ENCODE measurements around the gene PAN2. TPM values are rescaled to one million over a fixed set of nuclear protein-coding genes. Genes with fewer than 3 reads are reported as not detected.

PAN2 gene
- total and polyA plus RNA-seq, 5 donors: 33.1 to 58.3 (median 48.9) TPM

DNA sequence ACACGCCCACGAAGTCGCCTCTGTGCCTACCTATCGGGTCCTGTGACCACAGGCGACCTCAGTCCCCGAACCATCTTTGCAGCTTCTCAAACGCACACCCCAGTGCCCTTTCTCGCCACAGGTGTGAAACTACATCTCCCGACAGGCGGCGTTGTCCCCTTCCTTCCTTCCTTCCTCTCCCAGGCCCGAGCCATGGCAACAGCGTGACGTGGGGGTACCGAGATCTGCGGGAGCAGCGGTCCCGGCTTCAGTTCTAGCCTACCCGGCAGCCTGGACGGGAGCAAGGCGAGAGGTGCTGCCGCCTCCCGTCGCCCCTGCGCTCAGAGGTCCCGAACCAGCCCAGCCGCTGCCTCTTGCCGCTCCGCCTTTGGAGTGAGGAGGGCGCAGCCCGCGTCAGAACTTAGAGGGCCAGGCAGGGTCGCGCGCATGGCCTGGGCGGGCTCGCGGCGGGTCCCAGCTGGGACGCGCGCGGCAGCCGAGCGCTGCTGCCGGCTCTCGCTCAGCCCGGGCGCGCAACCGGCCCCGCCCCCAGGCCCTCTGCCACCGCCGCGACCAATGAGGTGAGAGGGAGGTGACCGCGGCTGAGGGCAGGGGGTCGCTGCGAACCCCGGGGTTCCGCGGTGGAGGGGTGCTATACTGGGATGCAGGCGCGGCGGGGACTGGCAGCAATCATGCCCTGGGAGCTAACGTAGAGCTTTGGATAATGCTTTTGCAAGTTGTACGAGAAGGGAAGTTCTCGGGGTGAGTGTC, 66.9 kb downstream of the PAN2 start, which contains the start of gene COQ10A:
TSS of gene COQ10A (plus strand) at position 250 of the 750 bp plus-strand sequence. CDS start at position 427, 177 bp downstream.
- no peaks in the 10 kb centered on the region for H3K9me3 ChIP-seq (ENCODE audit: control insufficient read depth, low read length)
- H3K27me3 ChIP-seq (ENCODE audit: control insufficient read depth, insufficient read depth): no peaks in the 10 kb centered on the region
- intact Hi-C loops (cut with DNase I): no loop called here
- DNase-seq (peak; percentile 91 to 96 (median 95)), ATAC-seq (peak; percentile 95 to 97)
- WGBS: under 1% methylated on average over 68 of the region's 68 CpGs
- peak within 1 kb of the TSS; percentile 51 for H3K4me3 ChIP-seq (ENCODE audit: low read length)
- H3K27ac ChIP-seq (ENCODE audit: low read length): peak within 1 kb of the TSS; percentile 97
- H3K4me1 ChIP-seq (ENCODE audit: control insufficient read depth, insufficient read depth, low read length): no peaks in the 10 kb centered on the region

Other genes starting within 250 kb of the PAN2 start
- gene PA2G4, start 229.4 kb downstream of the PAN2 start, total RNA-seq: 10 to 100 TPM; 65.5 to 77.6 (median 74.2) TPM
- 73.3 TPM for gene PA2G4, start 229.4 kb downstream of the PAN2 start, polyA plus RNA-seq
- 1,000 to 10,000 TPM; 2,156 to 2,505 (median 2,353) TPM for gene RPL41, start 217.4 kb downstream of the PAN2 start, total RNA-seq
- 2,026 TPM for gene RPL41, start 217.4 kb downstream of the PAN2 start, polyA plus RNA-seq
- 1 to 10 TPM; 6.1 to 8.6 (median 6.7) TPM for gene ZC3H10, start 215.7 kb downstream of the PAN2 start, total RNA-seq
- 2.7 TPM for gene ZC3H10, start 215.7 kb downstream of the PAN2 start, polyA plus RNA-seq
- 10 to 100 TPM; 30.7 to 38.5 (median 33.6) TPM for gene ESYT1, start 205.7 kb downstream of the PAN2 start, total RNA-seq
- gene ESYT1, start 205.7 kb downstream of the PAN2 start, polyA plus RNA-seq: 29.1 TPM
- 10 to 100 TPM; 48.4 to 74.6 (median 60.2) TPM for gene MYL6B, start 181.4 kb downstream of the PAN2 start, total RNA-seq
- 65.7 TPM for gene MYL6B, start 181.4 kb downstream of the PAN2 start, polyA plus RNA-seq
- gene MYL6, start 175.6 kb downstream of the PAN2 start, total RNA-seq: 1,000 to 10,000 TPM in 1 of 4 donors, 100 to 1,000 TPM in 3; 592 to 1,178 (median 826) TPM
- 1,131 TPM for gene MYL6, start 175.6 kb downstream of the PAN2 start, polyA plus RNA-seq
- gene SMARCC2, start 144.5 kb downstream of the PAN2 start, total RNA-seq: 10 to 100 TPM; 63.2 to 94.6 (median 72.2) TPM
- 28.6 TPM for gene SMARCC2, start 144.5 kb downstream of the PAN2 start, polyA plus RNA-seq
- gene RNF41, start 112.1 kb downstream of the PAN2 start, total RNA-seq: 10 to 100 TPM; 43.5 to 63.2 (median 47.0) TPM
- gene RNF41, start 112.1 kb downstream of the PAN2 start, polyA plus RNA-seq: 17.4 TPM
- gene NABP2, start 109.7 kb downstream of the PAN2 start, total RNA-seq: 10 to 100 TPM; 20.2 to 26.0 (median 24.4) TPM
- gene NABP2, start 109.7 kb downstream of the PAN2 start, polyA plus RNA-seq: 19.1 TPM
- under 1 TPM in 1 of 4 donors, not detected in 3; 0.49 TPM for gene SLC39A5, start 103.9 kb downstream of the PAN2 start, total RNA-seq
- 0.18 TPM for gene SLC39A5, start 103.9 kb downstream of the PAN2 start, polyA plus RNA-seq
- gene ANKRD52, start 75.6 kb downstream of the PAN2 start, total RNA-seq: 10 to 100 TPM; 22.8 to 30.7 (median 25.6) TPM
- gene ANKRD52, start 75.6 kb downstream of the PAN2 start, polyA plus RNA-seq: 13.4 TPM
- 100 to 1,000 TPM in 3 of 4 donors, 10 to 100 TPM in 1; 98.5 to 166 (median 117) TPM for gene COQ10A, start 67.1 kb downstream of the PAN2 start, total RNA-seq
- gene COQ10A, start 67.1 kb downstream of the PAN2 start, polyA plus RNA-seq: 159 TPM
- 100 to 1,000 TPM; 454 to 594 (median 571) TPM for gene CS, start 33.7 kb downstream of the PAN2 start, total RNA-seq
- gene CS, start 33.7 kb downstream of the PAN2 start, polyA plus RNA-seq: 250 TPM
- gene CNPY2, start 18.0 kb downstream of the PAN2 start, total RNA-seq: 10 to 100 TPM; 52.4 to 65.1 (median 55.1) TPM
- 69.7 TPM for gene CNPY2, start 18.0 kb downstream of the PAN2 start, polyA plus RNA-seq
- not detected for gene IL23A, start 4.9 kb upstream of the PAN2 start, total RNA-seq
- 0.32 TPM for gene IL23A, start 4.9 kb upstream of the PAN2 start, polyA plus RNA-seq
- 10 to 100 TPM; 44.6 to 67.6 (median 53.5) TPM for gene STAT2, start 26.1 kb upstream of the PAN2 start, total RNA-seq
- gene STAT2, start 26.1 kb upstream of the PAN2 start, polyA plus RNA-seq: 29.9 TPM
- not detected for gene APOF, start 28.9 kb upstream of the PAN2 start, total RNA-seq
- gene APOF, start 28.9 kb upstream of the PAN2 start, polyA plus RNA-seq: not detected
- 1 to 10 TPM; 2.2 to 3.9 (median 3.6) TPM for gene TIMELESS, start 115.4 kb upstream of the PAN2 start, total RNA-seq
- 2.2 TPM for gene TIMELESS, start 115.4 kb upstream of the PAN2 start, polyA plus RNA-seq
- gene MIP, start 120.7 kb upstream of the PAN2 start, total RNA-seq: under 1 TPM in 3 of 4 donors, not detected in 1; 0.14 to 0.34 (median 0.25) TPM
- 0.14 TPM for gene MIP, start 120.7 kb upstream of the PAN2 start, polyA plus RNA-seq
- gene SPRYD4, start 134.6 kb upstream of the PAN2 start, total RNA-seq: 1 to 10 TPM; 2.6 to 3.3 (median 2.7) TPM
- gene SPRYD4, start 134.6 kb upstream of the PAN2 start, polyA plus RNA-seq: 3.1 TPM
- gene GLS2, start 154.2 kb upstream of the PAN2 start, total RNA-seq: 1 to 10 TPM in 1 of 4 donors, under 1 TPM in 3; 0.42 to 1.2 (median 0.57) TPM
- gene GLS2, start 154.2 kb upstream of the PAN2 start, polyA plus RNA-seq: 0.63 TPM
- gene RBMS2, start 187.8 kb upstream of the PAN2 start, total RNA-seq: 10 to 100 TPM; 29.6 to 41.4 (median 37.6) TPM
- 11.0 TPM for gene RBMS2, start 187.8 kb upstream of the PAN2 start, polyA plus RNA-seq

Measured in right cardiac atrium (tissue), 5 donors.